A549 (cell line): ENCODE results near the gene DIP2C. TPM values are rescaled to one million over a fixed set of nuclear protein-coding genes. Genes with fewer than 3 reads are reported as not detected.

Experiments used
- ATAC-seq, 2 experiments: fragments of 200-7000 bp in 1 of 2; fragments of >200 bp in 1 of 2; cut with Nextera tagmentation in 1 of 2; cut with Tn5 transposase in 1 of 2; 3 replicates each; pipeline versions ENCODE4 v1.8.0 to v1.9.1; 2018 to 2020; ENCODE audit warnings: mild to moderate bottlenecking in 1 of 2, moderate library complexity in 1 of 2
- CTCF ChIA-PET: fragments of 300-600 bp; sonication (Branson Sonifier 250); formaldehyde crosslinking; extraction: SDS; loops from one replicate; lab custom pipeline; 2021; ENCODE audit warnings: antibody characterized with exemption, inconsistent platforms; lab: Yijun Ruan, JAX
- POLR2A ChIA-PET: fragments of 350-600 bp; formaldehyde crosslinking; extraction: SDS; loops from one replicate; lab custom pipeline; 2021; ENCODE audit warnings: antibody characterized with exemption, inconsistent platforms; lab: Yijun Ruan, JAX
- DNase-seq, 2 experiments: peaks; one replicate each; pipeline versions ENCODE4 v3.0.0 to v3.0.0-alpha.2; 2011 to 2016; ENCODE audit warnings: low read depth in 1 of 2, low spot score in 1 of 2
- FAIRE-seq: peaks from 2 replicates; lab custom pipeline; 2011; peaks lifted over from hg19 to GRCh38; lab: Jason Lieb, UNC
- H3K27ac ChIP-seq, 2 experiments: fragments of >200 bp; sonication (Bioruptor Twin); formaldehyde crosslinking; 3 replicates each; pipeline ENCODE4 v1.5.1; 2016 to 2017
- H3K4me1 ChIP-seq: fragments of >200 bp; sonication (Bioruptor Twin); formaldehyde crosslinking; 3 replicates; pipeline ENCODE4 v1.6.1; 2016
- H3K4me2 ChIP-seq: fragments of >200 bp; sonication (Bioruptor Twin); formaldehyde crosslinking; 3 replicates; pipeline ENCODE4 v1.6.1; 2016
- H3K4me3 ChIP-seq: fragments of >200 bp; sonication (Bioruptor Twin); formaldehyde crosslinking; 3 replicates; pipeline ENCODE4 v1.5.1; 2016
- H3K9me3 ChIP-seq: fragments of >200 bp; sonication (Bioruptor Twin); formaldehyde crosslinking; 3 replicates; pipeline ENCODE4 v1.6.1; 2016
- ATOH8 ChIP-seq: fragments of 250-450 bp; sonication (Bioruptor Pico); IDR thresholded peaks from 2 replicates; pipeline ENCODE4 v1.5.0; 2020; ENCODE audit warnings: low read depth, mild to moderate bottlenecking, moderate library complexity
- BHLHE40 ChIP-seq: IDR thresholded peaks from 2 replicates; pipeline ENCODE4 v1.6.1; 2012; ENCODE audit warnings: low read depth, low read length, inconsistent platforms
- CBX8 ChIP-seq: fragments of 200-600 bp; sonication (generic); IDR thresholded peaks from 2 replicates; pipeline ENCODE4 v1.6.1; 2016
- CHD2 ChIP-seq: fragments of 150-350 bp; IDR thresholded peaks from 2 replicates; pipeline ENCODE4 v1.6.1; 2014; ENCODE audit warnings: low read length; ENCODE audit not compliant: partially characterized antibody
- CHD4 ChIP-seq: fragments of 200-600 bp; sonication (generic); IDR thresholded peaks from 2 replicates; pipeline ENCODE4 v1.6.1; 2016; ENCODE audit warnings: antibody characterized with exemption, mild to moderate bottlenecking, borderline replicate concordance
- CTCF ChIP-seq: fragments of >200 bp; sonication (Bioruptor Twin); formaldehyde crosslinking; IDR thresholded peaks from 3 replicates; pipeline ENCODE4 v1.5.1; 2016
- E2F6 ChIP-seq: IDR thresholded peaks from 2 replicates; pipeline ENCODE4 v1.6.1; 2012; ENCODE audit warnings: low read depth, borderline replicate concordance
- EHF ChIP-seq: fragments of 250-450 bp; sonication (Bioruptor Pico); IDR thresholded peaks from 2 replicates; pipeline ENCODE4 v1.5.0; 2020; ENCODE audit warnings: mild to moderate bottlenecking
- ELK1 ChIP-seq: fragments of 150-350 bp; IDR thresholded peaks from 2 replicates; pipeline ENCODE4 v1.6.1; 2014; ENCODE audit warnings: low read depth, mild to moderate bottlenecking, low read length
- EP300 ChIP-seq, 2 experiments: fragments of >200 bp; sonication (Bioruptor Twin); formaldehyde crosslinking; IDR thresholded peaks; 2 replicates in 1 of 2; 3 replicates in 1 of 2; pipeline ENCODE4 v1.6.1; 2016 to 2017
- ESRRA ChIP-seq: fragments of 150-350 bp; IDR thresholded peaks from 2 replicates; pipeline ENCODE4 v1.6.1; 2014; ENCODE audit warnings: mild to moderate bottlenecking, low read length, borderline replicate concordance
- FOSB ChIP-seq: fragments of 250-450 bp; sonication (Bioruptor Pico); IDR thresholded peaks from 2 replicates; pipeline ENCODE4 v1.5.0; 2020; ENCODE audit warnings: mild to moderate bottlenecking, moderate library complexity
- FOXS1 ChIP-seq: fragments of 250-450 bp; sonication (Bioruptor Pico); IDR thresholded peaks from 2 replicates; pipeline ENCODE4 v1.5.0; 2020; ENCODE audit warnings: mild to moderate bottlenecking, moderate library complexity
- GATA3 ChIP-seq: IDR thresholded peaks from 2 replicates; pipeline ENCODE4 v1.6.1; 2012; ENCODE audit warnings: borderline replicate concordance
- HDAC2 ChIP-seq: fragments of 200-600 bp; sonication (generic); IDR thresholded peaks from 2 replicates; pipeline ENCODE4 v1.6.1; 2016
- HES2 ChIP-seq: fragments of >200 bp; sonication (Bioruptor Twin); formaldehyde crosslinking; IDR thresholded peaks from 2 replicates; pipeline ENCODE4 v1.6.1; 2016
- HMGXB4 ChIP-seq: fragments of 250-450 bp; sonication (Bioruptor Pico); IDR thresholded peaks from 2 replicates; pipeline ENCODE4 v1.5.0; 2021; ENCODE audit warnings: mild to moderate bottlenecking, moderate library complexity, borderline replicate concordance
- HOXB5 ChIP-seq: fragments of 250-450 bp; sonication (Bioruptor Pico); IDR thresholded peaks from 2 replicates; pipeline ENCODE4 v1.5.0; 2020; ENCODE audit warnings: mild to moderate bottlenecking, moderate library complexity
- JUNB ChIP-seq: fragments of >200 bp; sonication (Bioruptor Twin); formaldehyde crosslinking; IDR thresholded peaks from 2 replicates; pipeline ENCODE4 v1.6.1; 2016
- KDM5A ChIP-seq: fragments of 200-600 bp; sonication (generic); IDR thresholded peaks from 2 replicates; pipeline ENCODE4 v1.6.1; 2016; ENCODE audit warnings: antibody characterized with exemption, mild to moderate bottlenecking
- MAX ChIP-seq: IDR thresholded peaks from 2 replicates; pipeline ENCODE4 v1.6.1; 2012
- MAZ ChIP-seq: fragments of 150-350 bp; IDR thresholded peaks from 2 replicates; pipeline ENCODE4 v1.6.1; 2014; ENCODE audit warnings: antibody characterized with exemption, low read depth, low read length, borderline replicate concordance
- NFE2L2 ChIP-seq: fragments of 150-350 bp; conservative IDR thresholded peaks from 2 replicates; pipeline ENCODE4 v1.6.1; 2014; ENCODE audit warnings: low read length
- POLR2A ChIP-seq: IDR thresholded peaks from 2 replicates; pipeline ENCODE4 v1.6.1; 2012; ENCODE audit warnings: mild to moderate bottlenecking, low read length
- POLR2AphosphoS2 ChIP-seq: conservative IDR thresholded peaks from 2 replicates; pipeline ENCODE4 v1.6.1; 2012; ENCODE audit warnings: low read length, improper control_type of control experiment, inconsistent platforms
- RARB ChIP-seq: fragments of 250-450 bp; sonication (Bioruptor Pico); IDR thresholded peaks from 2 replicates; pipeline ENCODE4 v1.8.0; 2021; ENCODE audit warnings: mild to moderate bottlenecking, moderate library complexity
- RCOR1 ChIP-seq: fragments of 150-350 bp; IDR thresholded peaks from 2 replicates; pipeline ENCODE4 v1.6.1; 2014; ENCODE audit warnings: antibody characterized with exemption, low read length, low read depth
- RFX5 ChIP-seq: fragments of 450-650 bp; IDR thresholded peaks from 2 replicates; pipeline ENCODE4 v1.7.1; 2014; ENCODE audit warnings: antibody characterized with exemption, mild to moderate bottlenecking, moderate library complexity
- RNF2 ChIP-seq: fragments of 200-600 bp; sonication (generic); IDR thresholded peaks from 2 replicates; pipeline ENCODE4 v1.6.1; 2016; ENCODE audit warnings: low read depth, mild to moderate bottlenecking, antibody characterized with exemption, moderate library complexity, borderline replicate concordance
- TFCP2L1 ChIP-seq: fragments of 250-450 bp; sonication (Bioruptor Pico); IDR thresholded peaks from 2 replicates; pipeline ENCODE4 v1.5.0; 2021; ENCODE audit warnings: mild to moderate bottlenecking
- TP53 ChIP-seq: fragments of 250-450 bp; sonication (Bioruptor Pico); IDR thresholded peaks from 2 replicates; pipeline ENCODE4 v1.5.0; 2021; ENCODE audit warnings: mild to moderate bottlenecking, moderate library complexity
- USF2 ChIP-seq: fragments of 450-650 bp; IDR thresholded peaks from 2 replicates; pipeline ENCODE4 v1.6.1; 2014; ENCODE audit warnings: antibody characterized with exemption
- ZFP36 ChIP-seq: fragments of 450-650 bp; IDR thresholded peaks from 2 replicates; pipeline ENCODE4 v1.6.1; 2014; ENCODE audit warnings: borderline replicate concordance; ENCODE audit not compliant: partially characterized antibody
- ZSCAN20 ChIP-seq: fragments of 250-450 bp; sonication (Bioruptor Pico); IDR thresholded peaks from 2 replicates; pipeline ENCODE4 v1.8.0; 2022; ENCODE audit warnings: mild to moderate bottlenecking, moderate library complexity
- WGBS: methylation state at CpG from one replicate; pipeline ENCODE4 v1.1.6; 2017; ENCODE audit errors: missing lambda C conversion rate; 5-methylcytosine and 5-hydroxymethylcytosine counted together
- polyA plus RNA-seq, 4 experiments: library from polyadenylated mRNA; depleted of rRNA in 3 of 4; stranded (reverse); fragments of >200 nt; fragmentation: RNase III in 1 of 4; extraction: RNeasy Plus Mini Kit Qiagen cat#74134 plus additional on column Dnase treatment in 1 of 4; gene quantifications; 2 replicates in 3 of 4; 3 replicates in 1 of 4; pipeline ENCODE4 v1.2.3, GENCODE V29; 2011 to 2017

The DIP2C gene
- polyA plus RNA-seq, 2 of the 4 experiments (the other 2 are of a cell fraction) = 3.7 to 5.0 TPM

GRCh38 chr10:396535-397220, 292.8 kb downstream of the DIP2C start:
- no peak for FAIRE-seq
- TF ChIP-seq HMGXB4 (CRISPR knock-in tag) (no peak), ZSCAN20 (no peak), FOSB (no peak), USF2 (no peak), CHD4 (no peak), RFX5 (no peak), E2F6 (no peak), HOXB5 (CRISPR knock-in tag) (no peak), CHD2 (no peak), NFE2L2 (no peak), RCOR1 (no peak), HDAC2 (no peak), ATOH8 (CRISPR knock-in tag) (no peak), POLR2AphosphoS2 (no peak), JUNB (no peak), CTCF (no peak), GATA3 (no peak), BHLHE40 (no peak), MAZ (no peak), CBX8 (no peak)
- ChIA-PET CTCF (interaction anchor here (0.6 to 1.6 kb wide), 4 partner anchors 15 to 392 kb away, joined by 3 read pairs; no protein-coding TSS in a partner anchor), POLR2A (no interaction called here)
- no peaks in the 10 kb centered on the region for H3K9me3 ChIP-seq
- H3K4me2 ChIP-seq = no peak overlapping the region
- no peak overlapping the region for H3K27ac ChIP-seq
- no peak for DNase-seq
- WGBS = 83% methylated on average over 7 of the region's 8 CpGs
- H3K4me3 ChIP-seq = no peak overlapping the region
- no peaks in the 10 kb centered on the region for H3K4me1 ChIP-seq
- no peak for ATAC-seq

GRCh38 chr10:396107-396506, 293.4 kb downstream of the DIP2C start:
- Histone ChIP-seq H3K4me3 (no peak overlapping the region), H3K27ac (no peak overlapping the region), H3K4me2 (no peak overlapping the region), H3K4me1 (no peaks in the 10 kb centered on the region), H3K9me3 (no peaks in the 10 kb centered on the region)
- DNase-seq (no peak), FAIRE-seq (no peak), ATAC-seq (no peak)
- WGBS = 76% methylated on average over 5 of the region's 5 CpGs
- ChIA-PET CTCF (no interaction called here), POLR2A (no interaction called here)
- TF ChIP-seq RARB = no peak
- TF ChIP-seq CHD2 = no peak
- no peak for TF ChIP-seq HES2
- no peak for TF ChIP-seq TP53 (CRISPR knock-in tag)
- no peak for TF ChIP-seq TFCP2L1 (CRISPR knock-in tag)
- TF ChIP-seq MAX = no peak
- no peak for TF ChIP-seq POLR2A
- no peak for TF ChIP-seq ZFP36
- no peak for TF ChIP-seq EP300 (IDR thresholded peaks at IDR 0.05)
- TF ChIP-seq EHF (CRISPR knock-in tag) = no peak
- TF ChIP-seq RNF2 = no peak
- no peak for TF ChIP-seq KDM5A
- no peak for TF ChIP-seq CBX8
- no peak for TF ChIP-seq ESRRA
- no peak for TF ChIP-seq ELK1
- no peak for TF ChIP-seq FOXS1 (CRISPR knock-in tag)
